Astrocyte (in vitro differentiated cells and primary cell): Measurements from ENCODE around the gene LMOD3. TPM values are rescaled to one million over a fixed set of nuclear protein-coding genes. Genes with fewer than 3 reads are reported as not detected.

ENCODE experiments used
- DNase-seq: peaks from one replicate; pipeline ENCODE4 v3.0.0-alpha.2; 2010; ENCODE audit warnings: low read depth
- FAIRE-seq: peaks from 2 replicates; lab custom pipeline; 2011; peaks lifted over from hg19 to GRCh38; lab: Jason Lieb, UNC
- H2AFZ ChIP-seq: 2 replicates; pipeline ENCODE4 v1.6.0; 2012; ENCODE audit warnings: low read depth, low read length, inconsistent platforms
- H3K27ac ChIP-seq: 2 replicates; pipeline ENCODE4 v1.5.1; 2011; ENCODE audit warnings: low read depth, low read length, inconsistent platforms
- H3K27me3 ChIP-seq: 2 replicates; pipeline ENCODE4 v1.6.0; 2011; ENCODE audit warnings: low read length, inconsistent platforms; ENCODE audit not compliant: insufficient read depth
- H3K36me3 ChIP-seq: 2 replicates; pipeline ENCODE4 v1.5.1; 2011; ENCODE audit warnings: low read length, inconsistent platforms; ENCODE audit not compliant: insufficient read depth
- H3K4me1 ChIP-seq: 2 replicates; pipeline ENCODE4 v1.5.1; 2011; ENCODE audit warnings: low read length, inconsistent platforms; ENCODE audit not compliant: insufficient read depth
- H3K4me2 ChIP-seq: 2 replicates; pipeline ENCODE4 v1.6.0; 2012; ENCODE audit warnings: low read length, inconsistent platforms
- H3K4me3 ChIP-seq: 2 replicates; pipeline ENCODE4 v1.5.1; 2011; ENCODE audit warnings: low read depth, mild to moderate bottlenecking, low read length, inconsistent platforms; ENCODE audit not compliant: insufficient read depth
- H3K79me2 ChIP-seq: 2 replicates; pipeline ENCODE4 v1.6.0; 2012; ENCODE audit warnings: mild to moderate bottlenecking, low read length, inconsistent platforms; ENCODE audit not compliant: insufficient read depth
- H3K9ac ChIP-seq: 2 replicates; pipeline ENCODE4 v1.6.0; 2012; ENCODE audit warnings: mild to moderate bottlenecking, low read length, inconsistent platforms
- H3K9me3 ChIP-seq: 2 replicates; pipeline ENCODE4 v1.5.1; 2012; ENCODE audit warnings: low read depth, mild to moderate bottlenecking, low read length, inconsistent platforms; ENCODE audit not compliant: insufficient read depth
- H4K20me1 ChIP-seq: 2 replicates; pipeline ENCODE4 v1.6.0; 2012; ENCODE audit warnings: low read length, inconsistent platforms; ENCODE audit not compliant: insufficient read depth
- H3K27ac Mint-ChIP-seq: one replicate; pipeline ENCODE4 v1.8.0; 2021; ENCODE audit warnings: mild to moderate bottlenecking, mixed read lengths; ENCODE audit not compliant: unreplicated experiment
- H3K27me3 Mint-ChIP-seq: one replicate; pipeline ENCODE4 v1.8.0; 2021; ENCODE audit warnings: low read depth, mixed read lengths; ENCODE audit not compliant: unreplicated experiment
- H3K36me3 Mint-ChIP-seq: one replicate; pipeline ENCODE4 v1.8.0; 2021; ENCODE audit warnings: low read depth, mixed read lengths; ENCODE audit not compliant: unreplicated experiment
- H3K4me1 Mint-ChIP-seq: one replicate; pipeline ENCODE4 v1.8.0; 2021; ENCODE audit warnings: low read depth, mixed read lengths; ENCODE audit not compliant: unreplicated experiment
- H3K4me3 Mint-ChIP-seq: one replicate; pipeline ENCODE4 v1.8.0; 2021; ENCODE audit warnings: mild to moderate bottlenecking, moderate library complexity, mixed read lengths; ENCODE audit not compliant: unreplicated experiment
- H3K9me3 Mint-ChIP-seq: one replicate; pipeline ENCODE4 v1.8.0; 2021; ENCODE audit warnings: mild to moderate bottlenecking, mixed read lengths; ENCODE audit not compliant: unreplicated experiment
- CTCF ChIP-seq: IDR thresholded peaks from 2 replicates; pipeline ENCODE4 v1.5.1; 2011; ENCODE audit warnings: low read depth, mild to moderate bottlenecking, inconsistent platforms, low read length, moderate library complexity; ENCODE audit not compliant: insufficient read depth
- EZH2 ChIP-seq: IDR thresholded peaks from 2 replicates; pipeline ENCODE4 v1.6.1; 2012; ENCODE audit warnings: mild to moderate bottlenecking, low read length, inconsistent platforms; ENCODE audit not compliant: insufficient read depth
- total RNA-seq: library from RNA; stranded (reverse); gene quantifications from 2 replicates; pipeline ENCODE4 v1.2.1, GENCODE V29; 2021

The LMOD3 gene
- total RNA-seq, 1 donor from 2014 or later = 0.07 TPM

- Histone ChIP-seq H3K9ac (no peak overlapping the region), H3K79me2 (peaks cover 50% of the 10 kb centered on the region), H3K4me1 (peaks cover 47% of the 10 kb centered on the region), H3K36me3 (no peaks in the 10 kb centered on the region), H3K9me3 (no peaks in the 10 kb centered on the region), H3K27me3 (no peaks in the 10 kb centered on the region), H3K4me3 (no peak overlapping the region), H2AFZ (no peak overlapping the region), H4K20me1 (peaks cover 12% of the 10 kb centered on the region), H3K27ac (no peak overlapping the region), H3K4me2 (peak overlapping the region; percentile 40)
- peak; percentile 51 for DNase-seq
- TF ChIP-seq CTCF (no peak), EZH2 (no peak)
- peaks cover 4% of the 10 kb centered on the region for H3K36me3 Mint-ChIP-seq
- FAIRE-seq = peak; percentile 56
- no peaks in the 10 kb centered on the region for H3K9me3 Mint-ChIP-seq
- peak overlapping the region; percentile 22 for H3K4me3 Mint-ChIP-seq
- H3K27me3 Mint-ChIP-seq = no peaks in the 10 kb centered on the region
- H3K27ac Mint-ChIP-seq = peak overlapping the region; percentile 95
- peaks cover 43% of the 10 kb centered on the region for H3K4me1 Mint-ChIP-seq
Measured at GRCh38 chr3:69081583-69082262, 40.7 kb downstream of the LMOD3 start.

GRCh38 chr3:69080233-69080920 lies 42.0 kb downstream of the LMOD3 start, which contains the start of gene UBA3:
Gene UBA3, minus strand, starts transcription at chr3:69080365. Its CDS starts 12 bp downstream, at chr3:69080353.
- Mint-ChIP-seq H3K4me3 (peak within 1 kb of the TSS; percentile 93), H3K9me3 (no peaks in the 10 kb centered on the region), H3K36me3 (peaks cover 4% of the 10 kb centered on the region), H3K27me3 (no peaks in the 10 kb centered on the region), H3K4me1 (peaks cover 40% of the 10 kb centered on the region), H3K27ac (peak within 1 kb of the TSS; percentile 95)
- Histone ChIP-seq H3K4me1 (peaks cover 43% of the 10 kb centered on the region), H3K27ac (peak within 1 kb of the TSS; percentile 55), H3K9me3 (no peaks in the 10 kb centered on the region), H3K9ac (peak within 1 kb of the TSS; percentile 92), H2AFZ (peak within 1 kb of the TSS; percentile 49), H3K27me3 (no peaks in the 10 kb centered on the region), H3K4me2 (peak within 1 kb of the TSS; percentile 94), H3K4me3 (peak within 1 kb of the TSS; percentile 88), H4K20me1 (peaks cover 12% of the 10 kb centered on the region), H3K79me2 (peaks cover 52% of the 10 kb centered on the region), H3K36me3 (no peaks in the 10 kb centered on the region)
- FAIRE-seq (no peak), DNase-seq (peak; percentile 64)
- TF ChIP-seq CTCF = no peak
- TF ChIP-seq EZH2 = no peak
